Activated CD4-positive, alpha-beta T cell treated with anti-CD3 and anti-CD28 coated beads for 36 hours (primary cell): ENCODE data around the gene ABR. TPM values are rescaled to one million over a fixed set of nuclear protein-coding genes. Genes with fewer than 3 reads are reported as not detected.

Experiments
- ATAC-seq: fragments of 200-7000 bp; cut with Tn5 transposase; one replicate; pipeline ENCODE4 v1.10.0; 2021; ENCODE audit warnings: mild to moderate bottlenecking, moderate library complexity
- CTCF ChIA-PET: fragments of 350-600 bp; sonication (Branson Sonifier 250); formaldehyde crosslinking; loops from one replicate; lab custom pipeline; 2021; ENCODE audit warnings: antibody characterized with exemption; lab: Charles Lee
- POLR2A ChIA-PET: fragments of 350-600 bp; sonication (Branson Sonifier 250); formaldehyde crosslinking; loops from one replicate; lab custom pipeline; 2021; ENCODE audit warnings: antibody characterized with exemption, inconsistent platforms; lab: Charles Lee
- DNase-seq: peaks from one replicate; pipeline ENCODE4 v3.0.0-alpha.2; 2020
- H3K27ac Mint-ChIP-seq: one replicate; pipeline ENCODE4 v1.8.0; 2021; ENCODE audit warnings: mixed read lengths
- H3K27me3 Mint-ChIP-seq: one replicate; pipeline ENCODE4 v1.8.0; 2021; ENCODE audit warnings: mixed read lengths
- H3K36me3 Mint-ChIP-seq: one replicate; pipeline ENCODE4 v1.8.0; 2021; ENCODE audit warnings: low read depth, mixed read lengths
- H3K4me1 Mint-ChIP-seq: one replicate; pipeline ENCODE4 v1.8.0; 2021; ENCODE audit warnings: mixed read lengths
- H3K4me3 Mint-ChIP-seq: one replicate; pipeline ENCODE4 v1.8.0; 2021; ENCODE audit warnings: mild to moderate bottlenecking, moderate library complexity, mixed read lengths
- H3K9me3 Mint-ChIP-seq: one replicate; pipeline ENCODE4 v1.8.0; 2021; ENCODE audit warnings: low read depth, mixed read lengths
- intact Hi-C, 2 experiments: fragments of 100-400 bp; cut with DNase I in 1 of 2; cut with micrococcal nuclease in 1 of 2; formaldehyde crosslinking; loops; one replicate each; pipeline versions ENCODE4 v1.14.2 to v1.15.1; 2022 to 2024; cut with DNase I, micrococcal nuclease
- total RNA-seq, 2 experiments: library from RNA; stranded (reverse); gene quantifications; one replicate each; pipeline ENCODE4 v1.2.3, GENCODE V29; 2021

ABR gene
- total RNA-seq, 2 experiments from 2014 or later, result 45.2 to 50.5 TPM

GRCh38 chr17:1039123-1039507 is 140.7 kb downstream of the ABR start:
- intact Hi-C loops, result no loop called here
- CTCF ChIA-PET, result no interaction called here
- no peaks in the 10 kb centered on the region for H3K36me3 Mint-ChIP-seq
- H3K4me1 Mint-ChIP-seq, result no peaks in the 10 kb centered on the region
- POLR2A ChIA-PET, result no interaction called here
- H3K9me3 Mint-ChIP-seq, result no peaks in the 10 kb centered on the region
- H3K4me3 Mint-ChIP-seq, result no peak overlapping the region
- ATAC-seq (no peak), DNase-seq (no peak)
- H3K27me3 Mint-ChIP-seq, result no peaks in the 10 kb centered on the region
- no peak overlapping the region for H3K27ac Mint-ChIP-seq

- CTCF ChIA-PET, result no interaction called here
- Mint-ChIP-seq H3K27ac (no peak overlapping the region), H3K36me3 (no peaks in the 10 kb centered on the region), H3K27me3 (no peaks in the 10 kb centered on the region), H3K4me1 (no peaks in the 10 kb centered on the region), H3K4me3 (no peak overlapping the region), H3K9me3 (no peaks in the 10 kb centered on the region)
- intact Hi-C loops, result no loop called here
- POLR2A ChIA-PET, result no interaction called here
- ATAC-seq (no peak), DNase-seq (no peak)
These were observed 141.2 kb downstream of the ABR start for GRCh38 chr17:1038459-1039122.

- ChIA-PET POLR2A (no interaction called here), CTCF (interaction anchor here (0.7 kb wide), 2 partner anchors 33 to 243 kb away, joined by 3 read pairs; no protein-coding TSS in a partner anchor)
- no peaks in the 10 kb centered on the region for H3K9me3 Mint-ChIP-seq
- no peak overlapping the region for H3K4me3 Mint-ChIP-seq
- H3K27me3 Mint-ChIP-seq, result no peaks in the 10 kb centered on the region
- H3K27ac Mint-ChIP-seq, result no peak overlapping the region
- ATAC-seq, result no peak
- H3K4me1 Mint-ChIP-seq, result no peaks in the 10 kb centered on the region
- no peak for DNase-seq
- no peaks in the 10 kb centered on the region for H3K36me3 Mint-ChIP-seq
- intact Hi-C loops, result no loop called here
These were observed 142.4 kb downstream of the ABR start for GRCh38 chr17:1037238-1037879.

- ATAC-seq (no peak), DNase-seq (no peak)
- Mint-ChIP-seq H3K4me3 (no peak overlapping the region), H3K27ac (no peak overlapping the region), H3K9me3 (no peaks in the 10 kb centered on the region), H3K27me3 (no peaks in the 10 kb centered on the region), H3K4me1 (no peaks in the 10 kb centered on the region), H3K36me3 (no peaks in the 10 kb centered on the region)
- CTCF ChIA-PET, result no interaction called here
- intact Hi-C loops, result no loop called here
- POLR2A ChIA-PET, result no interaction called here
These were observed 142.9 kb downstream of the ABR start for GRCh38 chr17:1036845-1037237.

GRCh38 chr17:1036171-1036844 is 143.5 kb downstream of the ABR start:
- POLR2A ChIA-PET, result no interaction called here
- Mint-ChIP-seq H3K4me1 (no peaks in the 10 kb centered on the region), H3K27me3 (no peaks in the 10 kb centered on the region)

DNA sequence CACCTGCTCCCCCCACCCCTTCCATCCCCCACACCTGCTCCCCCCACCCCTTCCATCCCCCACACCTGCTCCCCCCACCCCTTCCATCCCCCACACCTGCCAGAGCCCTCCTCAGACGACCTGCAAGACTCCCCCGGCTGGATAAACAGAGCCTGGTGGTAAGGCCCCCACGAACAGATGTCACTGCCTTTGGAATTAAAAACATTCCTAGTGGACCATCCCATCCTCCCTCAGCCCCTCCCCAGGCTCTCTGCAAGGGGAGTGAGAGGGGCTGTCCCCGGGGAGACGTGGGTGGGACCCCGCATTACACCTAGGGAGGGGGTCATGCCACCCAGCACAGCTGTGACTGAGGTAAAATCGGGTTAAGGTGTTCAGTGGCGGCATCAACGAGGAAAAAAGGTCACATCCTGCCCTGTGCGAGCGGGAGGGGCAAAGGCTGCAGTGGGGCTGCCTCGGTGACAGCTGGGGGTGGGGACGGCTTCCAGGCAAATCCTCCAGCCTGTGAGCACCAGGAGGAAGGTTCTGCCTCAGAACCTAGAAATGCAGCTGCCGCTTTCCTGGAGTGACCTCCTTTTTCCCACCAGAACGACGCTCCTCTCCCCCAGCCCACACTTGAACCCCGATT is 144.1 kb downstream of the ABR start:
- Mint-ChIP-seq H3K27me3 (no peaks in the 10 kb centered on the region), H3K9me3 (no peaks in the 10 kb centered on the region), H3K27ac (no peak overlapping the region), H3K36me3 (no peaks in the 10 kb centered on the region), H3K4me3 (no peak overlapping the region), H3K4me1 (no peaks in the 10 kb centered on the region)
- POLR2A ChIA-PET, result no interaction called here
- DNase-seq, result no peak
- intact Hi-C loops, result no loop called here
- no peak for ATAC-seq
- CTCF ChIA-PET, result no interaction called here

More at GRCh38 chr17:1036171-1036844, 143.5 kb downstream of the ABR start:
- H3K36me3 Mint-ChIP-seq, result no peaks in the 10 kb centered on the region
- intact Hi-C loops, result no loop called here
- CTCF ChIA-PET, result no interaction called here
- DNase-seq (no peak), ATAC-seq (no peak)
- H3K9me3 Mint-ChIP-seq, result no peaks in the 10 kb centered on the region
- no peak overlapping the region for H3K27ac Mint-ChIP-seq
- no peak overlapping the region for H3K4me3 Mint-ChIP-seq

DNA sequence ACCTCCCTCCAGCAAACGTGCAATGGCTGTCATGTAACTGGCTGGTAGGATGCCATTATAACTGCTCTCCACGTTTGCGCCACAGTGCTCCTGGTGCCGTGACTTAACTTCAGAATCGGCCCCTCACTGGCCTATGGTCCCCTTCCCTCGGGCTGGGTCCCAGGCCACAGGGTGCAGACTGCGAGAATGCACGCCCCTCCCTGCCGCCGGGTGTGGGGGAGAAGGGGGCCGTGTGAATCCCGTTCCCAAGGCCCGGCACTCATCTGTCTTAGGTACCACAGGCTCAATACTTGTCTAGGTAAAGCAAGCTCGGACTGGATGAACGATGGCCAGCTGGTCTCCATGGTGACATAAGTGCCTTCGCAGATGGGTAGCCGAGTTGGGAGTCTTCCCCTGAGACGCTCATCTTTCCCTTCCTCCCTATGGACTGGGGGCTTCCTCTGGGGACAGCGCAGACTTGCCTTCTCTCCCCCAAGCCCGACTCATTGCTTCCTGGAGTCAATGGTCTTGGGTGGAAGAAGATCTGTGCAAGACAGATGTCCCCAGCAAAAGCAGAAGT is 145.1 kb downstream of the ABR start:
- Mint-ChIP-seq H3K27me3 (no peaks in the 10 kb centered on the region), H3K27ac (no peak overlapping the region), H3K36me3 (no peaks in the 10 kb centered on the region), H3K4me3 (no peak overlapping the region), H3K4me1 (no peaks in the 10 kb centered on the region), H3K9me3 (no peaks in the 10 kb centered on the region)
- DNase-seq (no peak), ATAC-seq (no peak)
- intact Hi-C loops, result no loop called here
- POLR2A ChIA-PET, result no interaction called here
- CTCF ChIA-PET, result no interaction called here

GRCh38 chr17:1033503-1033902 is 146.3 kb downstream of the ABR start:
- Mint-ChIP-seq H3K9me3 (no peaks in the 10 kb centered on the region), H3K36me3 (no peaks in the 10 kb centered on the region), H3K27ac (no peak overlapping the region), H3K4me3 (no peak overlapping the region), H3K27me3 (no peaks in the 10 kb centered on the region), H3K4me1 (no peaks in the 10 kb centered on the region)
- intact Hi-C loops, result no loop called here
- DNase-seq (no peak), ATAC-seq (no peak)
- ChIA-PET CTCF (no interaction called here), POLR2A (no interaction called here)

GRCh38 chr17:1032391-1032790 is 147.4 kb downstream of the ABR start:
- Mint-ChIP-seq H3K27ac (no peak overlapping the region), H3K9me3 (no peaks in the 10 kb centered on the region), H3K4me3 (no peak overlapping the region), H3K27me3 (no peaks in the 10 kb centered on the region), H3K36me3 (no peaks in the 10 kb centered on the region), H3K4me1 (no peaks in the 10 kb centered on the region)
- no peak for ATAC-seq
- DNase-seq, result no peak
- intact Hi-C loops, result no loop called here
- ChIA-PET POLR2A (no interaction called here), CTCF (no interaction called here)

DNA sequence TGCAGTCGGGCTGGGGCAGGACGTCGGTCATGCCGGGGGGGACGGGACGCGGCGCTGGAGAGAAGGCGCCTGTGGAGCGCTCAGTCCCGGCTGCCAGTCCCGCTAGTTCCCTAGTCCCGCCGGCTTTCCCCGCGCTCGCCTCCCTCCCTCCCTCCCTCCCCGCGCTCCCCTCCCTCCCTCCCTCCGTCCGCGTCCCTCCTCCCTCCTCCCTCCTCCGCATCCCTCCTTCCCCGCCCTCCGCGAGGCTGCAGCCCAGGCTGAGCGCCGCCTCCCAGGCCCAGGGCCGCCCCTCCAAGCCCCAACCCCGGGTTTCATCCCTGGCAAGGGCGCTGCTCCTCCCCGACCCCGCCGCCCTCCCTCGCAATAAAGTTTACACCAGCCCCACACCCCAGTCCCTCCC is 148.1 kb downstream of the ABR start:
- no peak overlapping the region for H3K4me3 Mint-ChIP-seq
- no peak overlapping the region for H3K27ac Mint-ChIP-seq
- H3K27me3 Mint-ChIP-seq, result no peaks in the 10 kb centered on the region
- H3K9me3 Mint-ChIP-seq, result no peaks in the 10 kb centered on the region
- CTCF ChIA-PET, result no interaction called here
- DNase-seq (no peak), ATAC-seq (no peak)
- H3K4me1 Mint-ChIP-seq, result no peaks in the 10 kb centered on the region
- intact Hi-C loops, result no loop called here
- no peaks in the 10 kb centered on the region for H3K36me3 Mint-ChIP-seq
- POLR2A ChIA-PET, result no interaction called here

DNA sequence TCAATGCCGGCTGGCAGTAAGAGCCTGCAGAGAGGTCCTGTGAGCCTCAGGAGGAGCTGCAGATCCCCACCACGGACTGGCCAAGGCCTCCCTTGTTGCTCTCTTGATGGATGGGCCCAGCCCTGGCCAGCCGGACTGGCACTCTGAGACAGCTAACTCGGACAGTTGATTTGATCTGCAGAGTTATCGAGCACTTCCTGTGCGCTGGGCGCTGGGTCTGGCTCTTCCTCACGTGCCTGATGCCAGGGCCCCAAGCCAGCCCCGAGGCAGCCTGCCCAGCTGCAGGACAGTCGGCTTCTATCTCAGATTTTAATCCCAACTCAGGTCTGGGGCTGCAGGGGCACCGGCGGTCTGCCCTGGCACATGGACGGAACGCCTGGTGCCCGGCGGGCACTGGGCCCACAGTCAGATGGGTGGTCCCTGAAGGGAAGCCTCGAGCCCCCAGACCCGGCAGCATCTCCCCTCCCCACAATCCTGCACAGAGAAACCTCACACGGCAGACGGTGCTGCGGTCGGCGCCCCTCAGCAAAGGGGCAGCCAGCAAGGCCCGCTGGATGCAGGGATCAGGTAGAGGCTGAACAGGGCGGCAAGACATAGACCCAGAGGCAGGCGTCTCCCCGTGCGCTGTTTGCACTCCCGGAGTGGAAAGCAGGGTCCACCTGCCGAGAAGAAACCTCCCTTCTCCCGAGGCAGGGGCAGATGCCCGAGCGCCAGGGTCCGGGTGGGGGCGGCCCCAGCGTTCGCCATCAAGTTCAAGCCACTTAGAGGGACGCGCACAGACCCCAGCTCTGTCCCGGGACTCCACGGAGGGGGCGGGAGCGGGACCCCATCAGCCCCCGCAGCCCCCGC is 148.9 kb downstream of the ABR start:
- POLR2A ChIA-PET, result no interaction called here
- Mint-ChIP-seq H3K27me3 (no peaks in the 10 kb centered on the region), H3K4me1 (no peaks in the 10 kb centered on the region), H3K9me3 (no peaks in the 10 kb centered on the region), H3K4me3 (no peak overlapping the region), H3K36me3 (no peaks in the 10 kb centered on the region), H3K27ac (no peak overlapping the region)
- CTCF ChIA-PET, result interaction anchor here (0.6 kb wide), 1 partner anchor 304 kb away, joined by 4 read pairs; no protein-coding TSS in a partner anchor
- intact Hi-C loops, result no loop called here
- DNase-seq (no peak), ATAC-seq (no peak)
